Heart left ventricle (tissue), 16 donors: Measurements from ENCODE around the gene AMZ2. TPM values are rescaled to one million over a fixed set of nuclear protein-coding genes. Genes with fewer than 3 reads are reported as not detected.
"Not testable (repeated sequence)": the region's sequence is repeated elsewhere in the genome, so short reads cannot be mapped to it uniquely, and the experiment has no call there.

Experiments
- ATAC-seq, 4 donors: fragments of 200-7000 bp; cut with Tn5 transposase; one replicate each; pipeline ENCODE4 v1.9.1; 2020 to 2022; ENCODE audit warnings: moderate library complexity in 4 of 4, mild to moderate bottlenecking in 3 of 4, moderate number of reproducible peaks in 1 of 4
- DNase-seq, 5 donors: peaks; one replicate each; pipeline ENCODE4 v3.0.0-alpha.2; 2020
- H3K27ac ChIP-seq, 12 donors: fragments of 200-600 bp; sonication (generic) in 4 of 12; one replicate each; pipeline versions ENCODE4 v1.5.0 to v1.8.0; 2016 to 2022; ENCODE audit warnings: mild to moderate bottlenecking in 2 of 12
- H3K27me3 ChIP-seq, 9 donors: fragments of 200-600 bp; sonication (generic) in 2 of 9; one replicate each; pipeline versions ENCODE4 v1.5.1 to v1.8.0; 2016 to 2022; ENCODE audit warnings: mild to moderate bottlenecking in 3 of 9
- H3K36me3 ChIP-seq, 9 donors: fragments of 200-600 bp; sonication (generic) in 2 of 9; one replicate each; pipeline versions ENCODE4 v1.5.0 to v1.8.0; 2018 to 2022; ENCODE audit warnings: mild to moderate bottlenecking in 2 of 9
- H3K4me1 ChIP-seq, 12 donors: fragments of 200-600 bp; sonication (generic) in 4 of 12; one replicate each; pipeline versions ENCODE4 v1.5.0 to v1.8.0; 2016 to 2022; ENCODE audit warnings: mild to moderate bottlenecking in 3 of 12
- H3K4me3 ChIP-seq, 12 donors: fragments of 200-600 bp; sonication (generic) in 4 of 12; one replicate each; pipeline versions ENCODE4 v1.5.0 to v1.8.0; 2017 to 2022; ENCODE audit warnings: mild to moderate bottlenecking in 9 of 12, moderate library complexity in 4 of 12
- H3K9me3 ChIP-seq, 12 donors: fragments of 200-600 bp; sonication (generic) in 4 of 12; one replicate each; pipeline versions ENCODE4 v1.5.0 to v1.8.0; 2016 to 2022; ENCODE audit warnings: mild to moderate bottlenecking in 1 of 12
- POLR2A ChIP-seq, 2 donors: fragments of 450-650 bp; IDR thresholded peaks; one replicate each; pipeline ENCODE4 v1.6.1; 2017; ENCODE audit warnings: antibody characterized with exemption in 2 of 2, mild to moderate bottlenecking in 2 of 2, moderate library complexity in 2 of 2
- WGBS, 4 donors: extraction: QIAGEN DNeasy Blood & Tissue Kit in 2 of 4; methylation state at CpG; one replicate each; pipeline versions ENCODE4 v1.1.5 to v1.1.7; 2013 to 2018; 5-methylcytosine and 5-hydroxymethylcytosine counted together
- intact Hi-C, 10 donors: fragments of 100-400 bp; cut with DNase I; formaldehyde crosslinking; loops; one replicate each; pipeline versions ENCODE4 v1.11.1 to v1.14.2; 2022
- polyA plus RNA-seq, 2 donors: library from polyadenylated mRNA; stranded (reverse); fragments of 200-250 nt; gene quantifications; one replicate each; pipeline ENCODE4 v1.2.3, GENCODE V29; 2013
- total RNA-seq, 9 donors: library from RNA; depleted of rRNA in 2 of 9; stranded (reverse); fragments of >200 nt in 2 of 9; fragmentation: NEBNext Ultra II Directional in 3 of 9; extraction: Animal tissue kit (Norgen Biotek cat#: 25700) in 3 of 9; gene quantifications; one replicate each; pipeline versions ENCODE4 v1.1.0 to v1.2.4, GENCODE V29; 2016 to 2023
- TF ChIP-seq, protein P1 (sequence below), 12 donors: fragments of 200-600 bp; sonication (generic) in 4 of 12; IDR thresholded peaks; one replicate each; pipeline versions ENCODE4 v1.5.0 to v1.8.0; 2018 to 2022; ENCODE audit warnings: antibody characterized with exemption in 12 of 12, mild to moderate bottlenecking in 5 of 12
- donor health status: ischemic (EF 13 %, LVEDD 7.1; RV severe dilation, severe dysfunction).
- donor health status: healthy with polysubstance abuse.
- donor health status: DM: no; HTN: yes; CAD: no.
- donor health status: DM: no; HTN: no; CAD: no.
- donor health status: ischemic (EF 25% LVEDD 6.9; RV normal size, moderate dysfunction).
- donor health status: ischemic (EF 25% LVEDD 5.7; RV mildly dilated, moderate dysfunction).
- donor health status: healthy.
- donor health status: DM: yes; HTN: yes; CAD: no.
- donor health status: ischemic (EF 35%, LVEDD 5.7; RV mildly dilated, moderate dysfunction).
- donor health status: nonischemic (EF 11% LVEDD 7.7; RV severe dilation, severe dysfunction).
- donor health status: DM: yes; HTN: yes; CAD: no.
- donor health status: PGD.
- donor health status: ischemic (EF 29% LVEDD 5.4; RV normal size, mild dysfunction).
- donor health status: nonischemic (EF 23%, LVEDD 6.1; RV moderate dilation, normal function).

The AMZ2 gene
- total and polyA plus RNA-seq, 11 donors: 52.9 to 141 (median 89.1) TPM

DNA sequence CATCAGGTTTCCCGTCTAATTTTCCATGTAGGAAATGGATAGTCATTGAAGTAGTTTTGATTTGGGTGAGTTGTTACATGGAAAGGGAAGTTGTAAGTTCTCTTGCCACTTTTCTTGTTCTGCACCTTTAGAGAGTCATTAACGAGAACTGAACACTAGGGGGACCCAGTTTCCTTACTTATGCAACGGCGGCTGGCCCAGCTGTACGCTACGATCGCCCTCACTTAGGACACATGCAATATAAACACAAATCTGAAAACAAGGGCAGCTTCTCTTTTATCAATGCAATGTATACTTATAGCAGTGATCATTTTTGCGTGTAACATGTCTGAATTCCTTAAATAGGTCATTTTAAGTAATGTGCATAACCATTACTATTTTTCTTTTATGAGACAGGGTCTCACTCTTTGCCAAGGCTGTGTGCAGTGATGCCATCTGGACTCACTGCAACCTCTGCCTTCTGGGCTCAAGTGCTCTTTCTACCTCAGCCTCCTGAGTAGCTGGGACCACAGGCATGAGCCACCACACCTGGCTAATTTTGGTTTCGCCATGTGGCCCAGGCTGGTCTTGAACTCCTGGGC is 15.3 kb downstream of the AMZ2 start:
- H3K9me3 ChIP-seq, H3K36me3 ChIP-seq, H3K27me3 ChIP-seq: not testable (repeated sequence)
- peak in 1 of 5 donors; percentile 58 for DNase-seq
- peak overlapping the region in 1 of 12 donors; percentile 33 for H3K4me3 ChIP-seq
- TF ChIP-seq, protein P1, sequence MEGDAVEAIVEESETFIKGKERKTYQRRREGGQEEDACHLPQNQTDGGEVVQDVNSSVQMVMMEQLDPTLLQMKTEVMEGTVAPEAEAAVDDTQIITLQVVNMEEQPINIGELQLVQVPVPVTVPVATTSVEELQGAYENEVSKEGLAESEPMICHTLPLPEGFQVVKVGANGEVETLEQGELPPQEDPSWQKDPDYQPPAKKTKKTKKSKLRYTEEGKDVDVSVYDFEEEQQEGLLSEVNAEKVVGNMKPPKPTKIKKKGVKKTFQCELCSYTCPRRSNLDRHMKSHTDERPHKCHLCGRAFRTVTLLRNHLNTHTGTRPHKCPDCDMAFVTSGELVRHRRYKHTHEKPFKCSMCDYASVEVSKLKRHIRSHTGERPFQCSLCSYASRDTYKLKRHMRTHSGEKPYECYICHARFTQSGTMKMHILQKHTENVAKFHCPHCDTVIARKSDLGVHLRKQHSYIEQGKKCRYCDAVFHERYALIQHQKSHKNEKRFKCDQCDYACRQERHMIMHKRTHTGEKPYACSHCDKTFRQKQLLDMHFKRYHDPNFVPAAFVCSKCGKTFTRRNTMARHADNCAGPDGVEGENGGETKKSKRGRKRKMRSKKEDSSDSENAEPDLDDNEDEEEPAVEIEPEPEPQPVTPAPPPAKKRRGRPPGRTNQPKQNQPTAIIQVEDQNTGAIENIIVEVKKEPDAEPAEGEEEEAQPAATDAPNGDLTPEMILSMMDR (IDR thresholded peaks at IDR 0.05): peak; percentile 44 to 80 (median 68)
- WGBS, 4 donors: 11 to 12% (median 12%) methylated on average over 9 of the region's 9 CpGs
- intact Hi-C loops: loop anchor here (1.0 to 10.0 kb wide), 15 partner anchors 119 to 502 kb away; no protein-coding TSS in a partner anchor
- H3K4me1 ChIP-seq: peaks cover 0 to 28% (median 11%) of the 10 kb centered on the region in 12 donors
- peak; percentile 77 to 86 (median 80) for ATAC-seq
- peak overlapping the region in 6 of 12 donors; percentile 24 to 51 (median 42) for H3K27ac ChIP-seq

DNA sequence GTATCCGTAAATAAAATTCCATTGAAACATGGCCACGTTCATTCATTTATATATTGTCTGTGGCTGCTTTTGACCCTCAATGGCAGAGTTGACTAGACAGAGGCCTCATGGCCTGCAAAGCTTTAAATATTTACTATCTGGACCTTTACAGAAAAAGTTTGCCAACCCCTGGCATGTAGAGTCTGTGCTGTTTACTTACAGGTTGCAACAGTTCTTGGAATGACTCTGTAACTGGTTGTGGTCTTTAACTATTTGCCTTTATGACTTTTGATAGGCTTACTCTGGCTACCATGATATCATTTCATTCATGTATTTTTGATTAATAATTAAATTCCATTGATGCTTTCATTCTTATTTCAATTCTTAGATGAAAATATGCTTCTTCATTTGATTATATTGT is 18.0 kb downstream of the AMZ2 start:
- not testable (repeated sequence) for H3K4me3 ChIP-seq, DNase-seq, ATAC-seq, H3K27me3 ChIP-seq, H3K9me3 ChIP-seq, H3K27ac ChIP-seq
- 96 to 98% (median 97%) methylated on average over 2 of the region's 2 CpGs for WGBS, 4 donors
- intact Hi-C loops: loop anchor here in 7 of 10 donors (2.0 to 10.0 kb wide), 6 partner anchors 129 to 499 kb away; no protein-coding TSS in a partner anchor
- peaks cover 0 to 14% (median 2%) of the 10 kb centered on the region in 12 donors for H3K4me1 ChIP-seq
- peaks cover 0 to 13% (median 0%) of the 10 kb centered on the region in 9 donors for H3K36me3 ChIP-seq

DNA sequence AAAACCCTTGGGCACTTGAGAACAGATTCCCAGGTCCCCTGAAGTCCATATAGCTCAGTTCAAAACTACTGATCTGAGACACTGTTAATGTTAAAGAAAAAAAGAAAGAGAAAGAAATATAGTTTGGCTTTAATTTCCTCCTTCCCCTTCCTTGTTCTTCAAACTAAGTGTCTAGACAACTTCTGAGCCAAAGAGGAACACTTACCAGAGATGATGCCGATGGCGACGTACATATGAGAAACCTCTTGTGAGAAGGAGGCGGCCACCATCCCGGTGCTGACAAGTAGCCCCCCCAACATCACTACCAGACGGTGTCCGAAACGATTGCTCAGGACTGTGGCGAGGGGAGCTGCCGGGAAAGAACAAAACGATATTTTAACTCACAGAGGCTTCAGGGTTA is 25.9 kb downstream of the AMZ2 start:
- Histone ChIP-seq H3K4me3 (no peak overlapping the region), H3K27me3 (no peaks in the 10 kb centered on the region), H3K27ac (peak overlapping the region in 1 of 12 donors; percentile 75), H3K4me1 (no peaks in the 10 kb centered on the region), H3K9me3 (peaks cover 0 to 12% (median 2%) of the 10 kb centered on the region in 12 donors), H3K36me3 (peaks cover 0 to 36% (median 0%) of the 10 kb centered on the region in 9 donors)
- no peak for DNase-seq
- 68 to 79% (median 74%) methylated on average over 11 of the region's 11 CpGs for WGBS, 4 donors
- no peak for ATAC-seq
- intact Hi-C loops: no loop called here
- no peak for TF ChIP-seq POLR2A (IDR thresholded peaks at IDR 0.05)
- TF ChIP-seq, protein P1 (IDR thresholded peaks at IDR 0.05): no peak

DNA sequence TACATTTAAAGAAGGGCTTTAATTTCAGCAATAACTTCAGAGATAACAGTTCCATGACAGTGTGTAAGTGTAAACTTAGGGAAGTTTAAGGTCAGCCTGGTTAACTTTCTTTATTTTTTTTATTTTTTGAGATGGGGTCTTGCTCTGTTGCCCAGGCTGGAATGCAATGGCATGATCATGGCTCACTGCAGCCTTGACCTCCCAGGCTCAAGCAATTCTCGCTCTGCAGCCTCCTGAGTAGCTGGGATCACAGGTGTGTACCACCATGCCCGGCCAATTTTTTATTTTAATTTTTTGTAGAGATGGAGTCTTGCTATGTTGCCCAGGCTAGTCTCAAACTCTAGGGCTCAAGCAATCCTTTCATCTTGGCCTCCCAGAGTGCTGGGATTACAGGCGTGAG is 28.5 kb downstream of the AMZ2 start:
- intact Hi-C loops: not testable (repeated sequence)

DNA sequence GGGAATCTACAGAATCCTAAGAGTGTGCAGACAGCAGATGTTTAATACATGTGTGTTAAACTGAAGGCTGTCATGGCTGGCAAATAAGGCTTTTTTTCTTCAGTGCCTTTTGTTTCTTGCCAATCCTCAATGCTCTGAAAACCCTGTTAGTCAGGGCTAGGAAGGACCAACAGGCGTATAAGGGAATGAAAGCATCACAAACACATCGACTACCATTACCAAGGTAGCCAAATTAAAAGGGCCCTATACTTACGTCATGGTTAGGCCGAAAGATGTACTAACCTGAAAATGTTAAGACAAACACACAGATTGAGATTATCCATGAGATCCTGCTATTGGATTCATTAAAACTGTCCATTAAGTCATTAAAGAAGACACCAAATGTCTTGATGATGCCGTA is 30.0 kb downstream of the AMZ2 start:
- Histone ChIP-seq H3K27me3 (no peaks in the 10 kb centered on the region), H3K4me3 (no peak overlapping the region), H3K27ac (no peak overlapping the region), H3K9me3 (peaks cover 0 to 12% (median 2%) of the 10 kb centered on the region in 12 donors), H3K4me1 (no peaks in the 10 kb centered on the region), H3K36me3 (peaks cover 0 to 22% (median 0%) of the 10 kb centered on the region in 9 donors)
- intact Hi-C loops: no loop called here
- ATAC-seq (no peak), DNase-seq (no peak)
- TF ChIP-seq, protein P1 (IDR thresholded peaks at IDR 0.05): no peak
- TF ChIP-seq POLR2A (IDR thresholded peaks at IDR 0.05): no peak
- WGBS, 4 donors: 96 to 98% (median 98%) methylated on average over 5 of the region's 5 CpGs

More for the DNA sequence above, 28.5 kb downstream of the AMZ2 start:
- H3K4me3 ChIP-seq, ATAC-seq, DNase-seq, H3K27me3 ChIP-seq, H3K4me1 ChIP-seq, H3K27ac ChIP-seq: not testable (repeated sequence)
- 92 to 98% (median 95%) methylated on average over 3 of the region's 3 CpGs for WGBS, 4 donors
- Histone ChIP-seq H3K9me3 (peaks cover 0 to 12% (median 2%) of the 10 kb centered on the region in 12 donors), H3K36me3 (peaks cover 0 to 34% (median 0%) of the 10 kb centered on the region in 9 donors)

DNA sequence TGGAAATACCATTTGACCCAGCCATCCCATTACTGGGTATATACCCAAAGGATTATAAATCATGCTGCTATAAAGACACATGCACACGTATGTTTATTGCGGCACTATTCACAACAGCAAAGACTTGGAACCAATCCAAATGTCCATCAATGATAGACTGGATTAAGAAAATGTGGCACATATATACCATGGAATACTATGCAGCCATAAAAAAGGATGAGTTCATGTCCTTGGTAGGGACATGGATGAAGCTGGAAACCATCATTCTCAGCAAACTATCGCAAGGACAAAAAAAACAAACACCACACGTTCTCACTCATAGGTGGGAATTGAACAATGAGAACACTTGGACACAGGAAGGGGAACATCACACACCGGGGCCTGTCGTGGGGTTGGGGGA is 34.1 kb downstream of the AMZ2 start:
- 75 to 89% (median 82%) methylated on average over 4 to 6 of the region's 6 CpGs for WGBS, 4 donors
- intact Hi-C loops, H3K27me3 ChIP-seq: not testable (repeated sequence)

More for the DNA sequence above, 34.1 kb downstream of the AMZ2 start:
- DNase-seq, H3K27ac ChIP-seq, H3K4me3 ChIP-seq, ATAC-seq, H3K4me1 ChIP-seq: not testable (repeated sequence)
- peaks cover 0 to 12% (median 2%) of the 10 kb centered on the region in 12 donors for H3K9me3 ChIP-seq
- peaks cover 0 to 14% (median 0%) of the 10 kb centered on the region in 9 donors for H3K36me3 ChIP-seq
